Kidney (tissue), 14 donors: ENCODE results near the gene SORCS2. TPM values are rescaled to one million over a fixed set of nuclear protein-coding genes. Genes with fewer than 3 reads are reported as not detected.

Experiments
- DNase-seq, 5 donors: peaks; one replicate each; pipeline ENCODE4 v3.0.0-alpha.2; 2013 to 2020
- FAIRE-seq: peaks from 2 replicates; lab custom pipeline; 2012; peaks lifted over from hg19 to GRCh38; lab: Jason Lieb, UNC
- H3K27ac ChIP-seq, 2 donors: one replicate each; pipeline ENCODE4 v1.7.0; 2013; ENCODE audit warnings: low read depth in 2 of 2, low read length in 2 of 2, inconsistent platforms in 1 of 2
- H3K27me3 ChIP-seq: one replicate; pipeline ENCODE4 v1.7.1; 2013; ENCODE audit warnings: low read length, inconsistent platforms; ENCODE audit not compliant: control insufficient read depth, insufficient read depth
- H3K36me3 ChIP-seq, 3 donors: one replicate each; pipeline versions ENCODE4 v1.7.0 to v1.7.1; 2013; ENCODE audit warnings: low read length in 3 of 3, control low read depth in 1 of 3, inconsistent platforms in 1 of 3; ENCODE audit not compliant: insufficient read depth in 3 of 3, control insufficient read depth in 2 of 3
- H3K4me1 ChIP-seq, 3 donors: one replicate each; pipeline versions ENCODE4 v1.7.0 to v1.7.1; 2013; ENCODE audit warnings: low read length in 3 of 3, inconsistent platforms in 1 of 3, low read depth in 1 of 3; ENCODE audit not compliant: control insufficient read depth in 2 of 3, insufficient read depth in 2 of 3
- H3K4me3 ChIP-seq, 3 donors: one replicate each; pipeline versions ENCODE4 v1.7.0 to v1.8.1; 2013; ENCODE audit warnings: low read length in 3 of 3, control low read depth in 1 of 3, inconsistent platforms in 1 of 3
- H3K9ac ChIP-seq, 3 donors: one replicate each; pipeline versions ENCODE4 v1.7.0 to v1.7.1; 2013; ENCODE audit warnings: low read length in 3 of 3, control low read depth in 1 of 3, inconsistent platforms in 1 of 3
- H3K9me3 ChIP-seq, 3 donors: one replicate each; pipeline versions ENCODE4 v1.7.0 to v1.7.1; 2013; ENCODE audit warnings: low read length in 3 of 3, control low read depth in 1 of 3, inconsistent platforms in 1 of 3; ENCODE audit not compliant: control insufficient read depth in 2 of 3, insufficient read depth in 1 of 3
- CTCF ChIP-seq: IDR thresholded peaks from 3 replicates; pipeline ENCODE4 v1.5.1; 2012; ENCODE audit warnings: mild to moderate bottlenecking, moderate library complexity, borderline replicate concordance; ENCODE audit not compliant: insufficient read depth; ENCODE audit errors: extremely low read depth
- intact Hi-C: fragments of 100-400 bp; cut with DNase I; formaldehyde crosslinking; loops from one replicate; pipeline ENCODE4 v1.11.1; 2022
- polyA plus RNA-seq: library from polyadenylated mRNA; stranded (reverse); fragments of 350-450 nt; fragmentation: Illumina TruSeq; extraction: RNeasy Lipid Tissue Mini Kit (QIAGEN cat#74804); gene quantifications from one replicate; pipeline ENCODE4 v1.2.3, GENCODE V29; 2014; ENCODE audit warnings: low read depth, low replicate concordance; ENCODE audit not compliant: insufficient read depth
- total RNA-seq: library from RNA; stranded (reverse); fragmentation: NEBNext Ultra II Directional; extraction: Animal tissue kit (Norgen Biotek cat#: 25700); gene quantifications from one replicate; pipeline ENCODE4 v1.2.1, GENCODE V29; 2021
- donor health status: control.
- donor health status: control.
- donor health status: control.
- donor health status: control.
- donor health status: control.
- donor health status: DM: yes; HTN: yes; CAD: no.
- donor health status: Normal renal cell carcinoma (clear cell type).

Gene SORCS2
- total and polyA plus RNA-seq, 2 donors from 2014 or later, result 6.1 to 9.1 TPM

- H3K9ac ChIP-seq, result no peak overlapping the region
- no peak overlapping the region for H3K4me3 ChIP-seq
- H3K36me3 ChIP-seq, result no peaks in the 10 kb centered on the region
- intact Hi-C loops, result no loop called here
- TF ChIP-seq CTCF, result no peak
- no peaks in the 10 kb centered on the region for H3K27me3 ChIP-seq
- H3K9me3 ChIP-seq, result no peaks in the 10 kb centered on the region
- FAIRE-seq, result no peak
- H3K4me1 ChIP-seq, result no peaks in the 10 kb centered on the region
- peak in 1 of 5 donors; percentile 28 for DNase-seq
- H3K27ac ChIP-seq, result no peak overlapping the region
Observed at GRCh38 chr4:7357323-7357722, 165.0 kb downstream of the SORCS2 start.

GRCh38 chr4:7358100-7358735, 165.9 kb downstream of the SORCS2 start:
- peaks cover 0 to 3% (median 0%) of the 10 kb centered on the region in 3 donors for H3K9me3 ChIP-seq
- intact Hi-C loops, result no loop called here
- DNase-seq (peak in 3 of 5 donors; percentile 56 to 75 (median 71)), FAIRE-seq (no peak)
- no peaks in the 10 kb centered on the region for H3K4me1 ChIP-seq
- H3K9ac ChIP-seq, result no peak overlapping the region
- no peak for TF ChIP-seq CTCF
- no peak overlapping the region for H3K27ac ChIP-seq
- H3K4me3 ChIP-seq, result no peak overlapping the region
- peaks cover 0 to 2% (median 0%) of the 10 kb centered on the region in 3 donors for H3K36me3 ChIP-seq
- no peaks in the 10 kb centered on the region for H3K27me3 ChIP-seq

- DNase-seq, result peak in 1 of 5 donors; percentile 43
- H3K27ac ChIP-seq, result no peak overlapping the region
Observed at GRCh38 chr4:7359400-7360062, 167.2 kb downstream of the SORCS2 start.

More at GRCh38 chr4:7359400-7360062, 167.2 kb downstream of the SORCS2 start:
- FAIRE-seq, result no peak
- Histone ChIP-seq H3K9me3 (peaks cover 0 to 3% (median 0%) of the 10 kb centered on the region in 3 donors), H3K4me1 (no peaks in the 10 kb centered on the region), H3K36me3 (peaks cover 0 to 2% (median 0%) of the 10 kb centered on the region in 3 donors), H3K4me3 (no peak overlapping the region), H3K27me3 (no peaks in the 10 kb centered on the region), H3K9ac (no peak overlapping the region)
- no peak for TF ChIP-seq CTCF
- intact Hi-C loops, result no loop called here
